GM18502 (cell line): ENCODE measurements around the gene TP53AIP1.

ENCODE experiments used
- ATAC-seq: cut with Tn5 transposase; IDR thresholded peaks from one replicate; pipeline ENCODE4 v1.9.1; 2021; ENCODE audit warnings: mild to moderate bottlenecking; ENCODE audit not compliant: unreplicated experiment, poor library complexity

The TP53AIP1 gene

DNA sequence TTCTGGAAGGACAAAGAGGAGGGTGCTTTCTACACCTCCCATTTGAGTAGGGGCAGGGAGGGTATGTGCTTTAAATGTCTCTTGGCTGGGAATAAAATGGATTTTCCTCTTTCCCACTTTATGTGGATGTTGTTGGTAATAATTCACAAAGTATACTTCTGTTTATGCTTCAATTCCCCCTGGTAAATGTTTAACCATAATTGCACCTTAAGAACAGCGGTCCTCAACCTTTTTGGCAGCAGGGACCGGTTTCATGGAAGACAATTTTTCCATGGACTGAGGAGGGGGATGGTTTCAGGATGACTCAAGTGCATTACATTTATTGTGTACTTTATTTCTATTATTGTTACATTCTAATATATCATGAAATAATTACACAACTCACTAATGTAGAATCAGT is 4.0 kb upstream of the TP53AIP1 start:
- ATAC-seq, result no peak

DNA sequence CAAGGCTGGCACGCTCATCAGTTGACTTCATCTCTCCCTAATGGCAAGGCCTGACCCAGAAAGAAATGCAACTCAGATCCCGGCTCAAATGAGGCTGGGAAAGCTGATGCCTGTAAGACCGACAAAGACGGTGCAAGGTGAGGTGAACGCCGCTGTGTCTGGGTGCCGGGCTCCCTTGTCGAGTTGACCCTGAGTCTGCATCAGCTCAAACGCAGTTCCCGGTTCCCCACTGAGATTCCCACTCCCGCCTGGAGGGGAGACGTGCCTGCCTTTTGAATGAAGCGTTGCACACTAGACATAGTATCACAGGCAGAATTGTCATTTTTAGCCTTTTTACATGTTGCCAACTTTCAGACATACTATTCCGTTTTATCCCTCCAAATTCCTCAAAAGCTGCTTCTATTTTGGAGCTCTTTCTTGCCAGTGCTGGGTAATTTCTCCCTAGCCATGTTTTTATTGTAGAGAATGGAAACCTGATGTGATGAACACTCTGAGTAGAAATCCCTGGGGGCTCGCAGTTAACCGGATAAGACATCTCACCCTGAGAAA is 831 bp upstream of the TP53AIP1 start:
- no peak for ATAC-seq

DNA sequence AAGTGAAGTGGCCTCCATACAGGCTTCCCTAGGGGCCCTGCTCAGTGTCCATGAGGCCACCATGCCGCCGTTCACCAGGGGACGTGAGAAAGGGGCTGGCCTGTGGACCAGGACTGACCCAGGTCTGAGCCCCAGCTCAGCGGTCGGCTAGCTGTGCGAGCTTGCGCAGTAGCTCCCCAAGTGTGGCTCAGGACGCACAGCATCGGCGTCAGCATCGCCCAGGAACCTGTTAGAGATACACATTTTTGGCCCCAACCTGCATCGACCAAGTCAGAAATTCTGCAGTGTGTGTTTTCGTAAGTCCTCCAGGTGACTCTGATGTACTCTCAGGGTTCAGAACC is 429 bp downstream of the TP53AIP1 start:
- no peak for ATAC-seq

DNA sequence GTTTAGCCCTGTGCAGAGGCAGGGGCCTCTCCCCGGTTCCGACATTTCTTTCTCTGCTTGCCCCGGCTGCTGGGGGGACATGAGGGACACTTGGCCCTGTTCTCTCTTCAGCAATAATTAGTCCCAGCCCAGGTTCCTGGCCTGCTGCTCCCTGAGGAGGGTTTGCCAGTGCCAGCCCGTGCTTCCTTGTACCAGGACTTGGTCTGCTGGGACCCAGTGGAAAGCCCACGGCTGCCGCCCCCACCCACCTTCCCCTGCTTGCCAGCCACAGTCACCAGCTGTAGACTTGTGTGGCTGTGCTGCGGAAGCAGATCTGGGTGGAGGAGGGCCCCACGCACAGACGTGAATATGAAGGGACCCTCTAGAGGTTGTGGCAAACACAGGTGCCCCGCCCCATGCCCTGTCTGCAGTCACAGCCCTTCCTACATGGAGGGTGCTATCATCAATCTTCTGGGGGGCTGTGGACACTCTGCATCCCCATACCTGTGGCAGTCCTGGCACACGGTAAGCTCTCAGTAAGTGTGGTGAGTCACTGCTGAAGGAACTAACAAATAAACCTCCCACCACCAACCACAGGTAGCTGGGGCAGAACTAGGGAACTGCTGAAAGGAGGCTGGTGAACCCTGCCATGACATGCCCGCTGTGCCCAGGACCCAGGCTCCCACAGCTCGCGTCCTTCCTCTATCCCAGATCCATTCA is 949 bp downstream of the TP53AIP1 start:
- no peak for ATAC-seq

DNA sequence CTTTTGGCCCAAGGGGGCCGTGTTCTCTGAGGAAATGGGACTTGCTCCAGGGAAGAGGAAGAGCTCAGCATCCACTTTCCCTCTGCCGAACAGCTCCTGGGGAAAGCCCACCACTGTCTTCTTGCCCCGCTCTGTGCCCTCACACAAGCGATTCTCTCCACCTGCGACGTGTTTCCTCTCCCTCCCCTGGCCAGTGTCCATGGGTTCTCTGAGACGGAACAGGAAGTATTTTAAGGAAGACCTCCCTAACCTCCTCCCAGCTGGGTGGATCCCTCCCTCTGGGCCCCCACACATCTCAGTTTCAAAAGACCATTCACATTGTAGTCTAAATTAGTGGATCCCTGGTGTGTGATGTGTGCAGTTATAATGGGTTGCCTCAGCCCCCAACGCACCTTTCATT is 1.6 kb downstream of the TP53AIP1 start:
- no peak for ATAC-seq

DNA sequence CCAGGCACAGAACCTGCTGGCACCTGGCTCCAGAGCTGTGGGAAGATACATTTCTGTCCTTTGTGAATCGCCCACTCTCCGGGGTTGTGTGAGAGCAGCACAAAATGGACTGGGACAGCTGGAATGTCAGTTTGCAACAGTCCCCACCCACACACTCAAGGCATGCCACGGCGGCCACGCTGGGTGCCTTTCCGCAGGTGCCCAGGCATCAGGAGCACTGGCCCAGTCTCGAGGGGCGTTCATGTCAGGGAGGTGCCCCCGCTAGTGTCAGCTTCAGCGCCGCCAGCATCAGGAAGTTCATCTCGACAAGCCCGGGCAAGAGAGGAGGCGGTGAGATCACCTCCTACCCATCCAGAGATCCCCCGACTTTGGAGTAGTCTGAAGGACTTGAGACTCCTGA is 2.1 kb downstream of the TP53AIP1 start:
- no peak for ATAC-seq

DNA sequence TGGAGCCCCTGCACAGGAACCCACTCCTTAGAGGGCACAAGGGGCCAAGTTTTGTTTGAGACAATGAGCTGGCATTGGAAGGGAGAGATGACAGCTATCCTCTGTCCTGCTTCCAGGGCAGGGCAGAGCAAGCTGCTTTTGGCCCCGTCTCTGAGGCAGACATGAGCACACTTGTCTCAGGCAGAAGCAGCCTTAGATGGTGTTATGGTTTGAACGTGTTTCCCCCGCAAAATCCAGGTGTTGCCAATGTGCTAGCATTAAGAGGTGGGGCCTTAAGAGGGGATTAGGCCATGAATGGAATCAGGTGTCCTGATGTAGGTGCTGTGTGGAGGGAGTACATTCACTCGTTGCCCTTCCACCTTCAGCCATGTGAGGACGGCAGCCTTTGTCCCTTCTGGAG is 2.5 kb downstream of the TP53AIP1 start:
- no peak for ATAC-seq

DNA sequence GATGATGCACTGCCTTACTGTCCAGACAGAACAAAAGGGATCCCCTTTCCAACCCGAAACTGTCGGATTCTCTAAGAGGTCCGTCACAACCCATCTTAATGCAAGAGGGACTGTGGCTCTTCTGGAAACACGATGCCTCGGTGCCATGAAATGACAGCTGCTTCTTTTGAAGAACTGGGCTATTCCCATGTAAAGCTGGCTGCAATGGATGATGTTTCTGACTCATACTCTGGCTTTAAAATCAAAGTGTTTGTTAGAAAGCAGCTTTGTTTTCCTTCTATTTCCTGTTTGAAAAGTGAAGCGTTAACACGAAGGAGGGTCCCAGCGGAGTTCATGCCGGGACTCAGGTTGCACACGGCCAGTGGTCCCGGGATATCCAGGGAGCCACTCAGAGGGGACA is 3.1 kb downstream of the TP53AIP1 start:
- no peak for ATAC-seq

DNA sequence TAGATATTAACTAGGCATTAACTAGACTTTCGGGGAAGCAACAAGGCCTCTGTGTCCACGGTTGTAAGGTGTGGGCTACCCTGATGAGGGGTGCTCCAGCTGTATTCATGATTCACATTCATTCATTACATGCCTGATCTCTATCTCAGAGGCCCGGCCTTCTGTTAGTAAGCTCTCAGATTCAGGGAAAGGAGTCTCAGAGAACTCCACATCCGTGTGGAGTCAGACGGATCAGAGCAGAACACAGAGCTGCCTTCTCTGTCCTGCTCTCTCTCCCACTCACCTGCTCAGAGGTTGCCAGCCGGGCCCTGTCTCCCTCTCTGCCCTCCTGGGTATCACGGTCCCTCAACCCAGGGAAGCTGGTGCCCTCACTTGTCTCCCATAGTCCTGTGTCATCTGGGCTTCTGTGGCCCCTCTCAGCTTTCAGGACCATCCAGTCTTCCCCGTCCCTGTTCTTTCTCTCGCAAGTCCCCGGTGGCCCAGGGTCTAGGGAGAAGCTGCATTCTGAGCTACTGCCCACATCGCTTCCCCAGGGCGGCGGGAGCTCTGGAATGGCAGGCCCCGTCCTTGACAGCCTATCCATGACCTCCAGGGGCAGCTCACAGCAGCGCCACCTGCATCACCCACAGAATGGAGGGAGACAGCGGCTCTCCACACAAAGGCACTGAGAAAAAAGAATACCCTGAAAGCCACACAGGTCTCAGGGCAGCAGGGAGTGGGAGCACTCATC is 4.3 kb downstream of the TP53AIP1 start:
- no peak for ATAC-seq

DNA sequence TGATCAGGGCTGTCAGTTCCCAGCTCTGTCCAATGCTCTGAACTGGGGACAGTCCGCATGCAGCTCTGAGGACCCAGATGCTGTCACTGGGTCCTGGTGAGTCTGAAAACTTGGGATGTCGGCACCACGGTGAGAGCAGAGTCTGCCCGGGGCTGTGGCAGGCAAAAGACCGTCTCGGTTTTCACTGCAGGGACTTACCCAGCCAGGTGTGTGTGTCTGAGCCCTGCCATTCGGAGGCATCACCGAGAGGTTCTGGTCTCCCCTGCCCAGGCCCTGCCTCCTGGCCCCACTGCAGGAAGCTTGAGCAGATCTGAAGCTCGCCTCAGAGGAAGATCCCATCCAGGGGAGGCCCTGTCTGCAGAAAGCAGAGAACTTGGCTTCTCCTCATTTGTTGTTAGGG is 5.2 kb downstream of the TP53AIP1 start:
- ATAC-seq, result no peak

DNA sequence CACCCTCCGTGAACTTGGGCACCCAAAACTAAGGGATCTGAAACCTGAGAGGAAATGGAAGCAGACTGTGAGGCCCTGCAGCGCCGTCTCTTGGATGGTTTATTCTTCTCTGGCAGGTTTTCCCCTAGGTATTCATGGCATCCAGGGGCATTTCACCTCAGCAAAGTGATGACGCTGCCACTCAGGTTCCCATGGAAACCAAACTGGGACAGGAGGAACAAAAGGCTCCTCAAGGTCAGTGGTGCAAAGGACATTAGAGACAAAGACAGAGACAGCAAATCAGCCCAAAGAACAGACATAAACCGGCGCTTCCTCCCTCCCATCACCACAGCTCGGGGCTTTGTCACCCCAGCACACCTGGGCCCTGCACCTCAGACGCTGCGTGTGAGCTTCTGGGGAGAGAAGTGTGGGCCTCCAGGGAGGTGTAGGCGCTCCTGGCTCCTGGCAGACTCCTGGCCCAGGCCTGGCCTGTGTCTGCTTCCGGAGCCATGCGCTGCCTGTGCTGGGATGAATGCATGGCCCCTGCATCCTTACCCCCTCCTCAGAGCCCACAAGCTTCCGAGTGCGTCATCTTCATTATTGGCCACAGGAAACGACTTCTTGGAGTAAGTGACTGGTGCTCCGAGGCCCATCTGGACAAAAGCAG is 5.9 kb downstream of the TP53AIP1 start:
- no peak for ATAC-seq

DNA sequence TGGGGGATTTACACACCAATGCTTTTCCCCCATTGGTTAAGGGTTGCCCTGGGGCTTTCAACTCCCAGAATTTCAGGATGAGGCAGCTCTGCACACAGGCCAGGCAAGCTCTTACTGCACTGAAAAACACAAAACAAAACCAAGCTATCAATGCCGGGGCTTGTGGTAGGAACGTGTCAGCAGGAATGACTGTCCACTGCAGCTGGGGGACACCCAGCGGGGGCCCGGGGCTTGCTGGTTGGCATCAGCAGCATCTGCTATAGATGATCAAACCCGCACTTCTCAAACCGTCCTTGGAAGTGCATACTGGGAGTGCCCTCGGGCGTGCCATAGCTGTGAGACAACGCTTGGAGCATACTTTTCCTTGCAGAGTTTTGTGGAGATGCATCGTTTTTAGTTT is 7.7 kb downstream of the TP53AIP1 start:
- ATAC-seq, result no peak

DNA sequence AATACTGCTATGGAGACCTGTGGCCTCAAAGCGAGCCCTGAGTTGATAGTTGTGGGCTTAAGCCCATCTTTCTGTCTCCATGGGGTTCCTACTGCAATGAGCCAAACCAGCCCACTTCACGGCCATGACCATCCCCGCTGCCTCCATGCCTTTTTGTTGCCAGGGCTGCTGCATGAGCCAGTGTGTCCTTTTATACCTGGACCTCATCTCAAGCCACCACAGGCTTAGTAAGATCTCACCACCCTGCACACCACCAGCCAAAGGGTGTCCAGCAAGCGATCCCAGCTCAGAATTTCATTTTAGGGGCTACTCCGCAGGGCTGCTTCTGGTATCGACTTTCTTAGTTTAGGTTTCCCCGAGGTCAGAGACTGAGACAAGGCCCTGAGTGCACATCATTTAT is 8.3 kb downstream of the TP53AIP1 start:
- no peak for ATAC-seq

DNA sequence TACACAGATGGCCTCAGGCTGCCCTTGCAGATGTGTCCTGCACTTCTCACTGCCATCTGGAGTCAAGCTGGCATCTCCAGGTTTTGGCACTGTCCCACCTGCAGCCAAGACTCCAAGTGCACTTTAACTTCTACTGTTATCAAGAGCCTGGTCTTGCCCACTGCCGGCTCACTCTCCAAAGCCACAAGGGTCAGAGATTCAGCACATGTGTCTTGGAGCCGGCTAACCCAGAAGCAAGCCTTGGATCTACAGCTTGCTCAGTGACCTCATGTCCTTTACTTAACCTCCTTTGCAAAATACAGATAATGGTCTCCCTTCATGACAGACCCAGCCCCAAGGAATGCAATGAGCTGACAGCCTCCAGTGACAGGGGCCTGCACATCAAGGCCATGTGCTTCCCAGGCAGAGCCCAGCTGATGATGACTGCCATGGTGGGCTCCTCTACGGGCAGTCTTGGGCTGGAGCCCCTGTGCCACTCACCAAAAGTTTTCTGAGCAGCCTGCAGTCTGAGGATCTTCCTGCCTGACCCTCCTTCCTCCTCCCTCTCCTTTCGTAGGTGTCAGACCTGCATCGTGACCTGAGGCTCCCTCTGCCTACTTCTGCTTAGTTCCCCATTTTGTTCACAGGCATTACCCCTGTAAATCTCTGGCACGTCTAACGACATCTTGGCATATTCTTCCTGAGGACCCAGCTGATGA is 9.0 kb downstream of the TP53AIP1 start:
- no peak for ATAC-seq

DNA sequence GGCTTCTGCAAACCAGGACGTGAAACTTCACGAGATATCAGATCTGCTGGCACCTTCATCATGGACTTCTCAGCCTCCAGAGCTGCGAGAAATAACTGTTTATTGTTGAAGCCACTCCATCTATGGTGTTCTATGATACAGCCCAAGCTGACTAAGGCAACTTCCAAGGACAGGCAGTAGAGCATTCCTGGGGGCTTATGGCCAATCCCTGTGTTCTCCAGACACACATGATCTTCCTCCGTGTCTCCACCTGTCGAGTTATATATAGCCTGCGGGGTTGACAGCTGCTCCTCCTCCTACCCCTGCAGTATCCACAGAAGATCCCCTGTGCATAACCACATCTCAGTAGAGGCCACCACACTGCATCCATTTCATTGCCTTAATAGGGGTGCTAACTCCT is 11.0 kb downstream of the TP53AIP1 start:
- ATAC-seq, result no peak

DNA sequence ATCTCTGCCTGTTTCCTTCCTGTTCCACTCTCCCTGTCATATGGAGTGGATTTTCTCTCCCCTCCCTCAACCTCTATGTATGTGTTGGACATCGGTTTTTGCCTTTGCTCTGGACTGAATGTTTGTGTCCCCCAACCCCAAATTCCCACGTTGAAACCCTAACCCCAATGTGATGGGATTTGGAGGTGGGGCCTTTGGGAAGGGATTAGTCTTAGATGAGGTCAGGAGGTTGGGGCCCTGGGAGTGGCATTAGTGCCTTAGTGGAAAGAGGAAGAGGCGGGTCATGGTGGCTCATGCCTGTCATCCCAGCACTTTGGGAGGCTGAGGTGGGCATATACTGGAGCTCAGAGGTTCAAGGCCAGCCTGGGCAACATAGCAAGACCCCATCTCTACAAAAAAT is 11.6 kb downstream of the TP53AIP1 start:
- ATAC-seq, result no peak

DNA sequence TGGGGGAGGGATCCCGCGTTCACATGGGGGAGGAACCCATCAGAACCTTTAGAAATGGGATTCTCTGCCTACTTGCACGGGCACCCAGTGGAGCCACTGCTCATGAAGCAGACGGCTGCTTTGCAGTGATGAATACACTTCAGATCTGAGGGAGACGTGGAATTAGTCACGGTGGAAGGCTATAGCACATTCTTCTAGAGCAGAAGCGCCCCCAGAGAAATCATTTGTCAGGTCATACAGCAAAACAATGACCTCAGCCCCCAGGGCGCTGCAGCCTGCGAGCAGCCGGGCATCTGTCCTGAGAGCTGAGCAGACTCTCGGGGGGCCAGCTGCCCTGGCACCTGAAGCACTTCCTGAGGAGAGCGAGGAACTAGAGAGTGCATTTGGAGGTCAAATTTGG is 12.7 kb downstream of the TP53AIP1 start:
- no peak for ATAC-seq

DNA sequence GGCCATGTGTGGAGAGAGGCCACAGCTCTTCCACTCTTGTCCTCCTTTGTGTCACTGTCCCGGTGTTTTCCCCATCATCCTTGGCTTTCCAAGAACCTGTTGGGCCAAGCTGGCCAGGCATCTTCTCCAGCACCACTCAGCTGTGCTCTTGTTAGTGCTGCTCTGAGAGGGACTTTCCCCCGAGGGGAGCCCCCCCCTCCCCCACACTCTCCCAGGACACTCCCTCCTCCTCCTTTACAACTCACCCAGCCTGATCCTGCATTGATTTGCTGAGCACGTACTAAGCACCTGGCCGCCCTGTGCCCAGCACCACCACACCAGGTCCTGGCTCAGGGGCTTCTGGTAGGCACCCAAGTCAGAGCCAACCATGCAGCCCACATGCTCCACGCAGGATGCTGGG is 13.2 kb downstream of the TP53AIP1 start:
- ATAC-seq, result no peak

DNA sequence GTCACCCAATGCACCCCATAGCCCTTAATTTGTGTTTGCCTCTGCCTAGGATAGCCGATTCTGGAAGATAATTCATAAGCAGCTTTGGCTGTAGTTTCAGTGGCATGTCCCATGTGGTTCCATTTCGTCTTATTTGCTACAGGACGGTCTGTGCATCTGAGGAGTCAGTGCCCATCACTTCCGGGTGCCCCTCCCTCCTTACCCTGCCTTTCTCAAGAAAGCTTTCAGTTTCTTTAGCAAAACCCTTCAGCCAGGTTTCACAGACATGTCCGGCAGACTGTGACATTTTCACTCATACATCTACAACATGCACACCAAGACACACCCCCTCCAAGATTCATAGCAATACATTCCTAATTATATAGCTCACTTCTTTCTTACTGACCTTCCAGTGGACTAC is 14.3 kb downstream of the TP53AIP1 start:
- ATAC-seq, result peak; percentile 95

DNA sequence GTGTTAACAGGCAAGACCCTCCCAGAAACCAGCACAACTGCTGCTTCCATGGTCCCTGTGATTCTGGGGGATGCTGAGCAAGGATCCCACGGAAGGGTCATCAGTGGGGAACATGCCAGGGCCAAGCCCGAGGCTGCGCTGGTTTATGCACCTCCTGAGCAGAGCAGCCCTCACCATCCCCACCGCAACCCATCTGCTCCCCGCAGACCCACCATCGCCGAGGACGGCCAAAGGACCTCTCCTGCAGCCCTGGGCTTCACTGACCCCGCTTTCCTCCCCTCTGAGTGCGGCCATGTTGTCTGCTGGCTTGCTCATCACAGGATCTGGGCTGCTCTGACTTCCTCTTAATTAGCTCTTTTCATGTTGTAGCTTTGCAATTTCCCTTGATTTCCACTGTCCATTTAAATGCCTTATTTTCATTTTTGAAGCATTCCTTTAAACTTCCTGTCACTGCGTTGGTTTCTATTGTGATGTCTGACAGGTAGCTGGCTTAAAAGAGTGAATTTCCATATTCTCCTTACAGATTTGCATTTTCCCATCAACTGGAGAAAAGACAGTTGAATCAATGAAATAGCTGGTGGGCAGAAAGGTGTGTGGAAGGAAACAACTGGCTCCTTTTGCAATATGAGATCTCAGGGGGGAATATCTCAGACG is 14.9 kb downstream of the TP53AIP1 start:
- ATAC-seq, result no peak

DNA sequence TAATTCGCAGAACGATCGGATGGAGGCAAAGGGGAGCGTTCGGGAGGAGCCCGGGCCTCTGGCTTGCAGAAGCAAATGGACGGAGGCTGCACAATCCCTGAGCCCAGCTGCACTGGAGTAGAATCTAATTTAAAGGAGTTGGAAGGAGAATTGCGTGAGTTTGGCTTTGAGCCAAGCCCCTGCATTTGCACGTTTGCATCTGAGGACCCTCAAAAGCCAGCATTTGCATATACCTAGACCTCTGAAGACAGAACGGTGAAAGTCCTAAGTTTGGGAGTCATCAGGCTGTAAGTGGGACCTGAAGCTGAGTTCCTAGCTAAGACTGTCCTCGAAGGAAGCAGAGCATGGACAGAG is 15.6 kb downstream of the TP53AIP1 start:
- no peak for ATAC-seq
